Neural progenitor cell (in vitro differentiated cells): ENCODE measurements around the gene ALPL. TPM values are rescaled to one million over a fixed set of nuclear protein-coding genes. Genes with fewer than 3 reads are reported as not detected.
A peak's percentile ranks its signal among the peaks of the same experiment; 100 is the strongest.
"Not testable (repeated sequence)": the region's sequence is repeated elsewhere in the genome, so short reads cannot be mapped to it uniquely, and the experiment has no call there.

Experiments used
- DNase-seq: peaks from one replicate; pipeline ENCODE4 v3.0.0-alpha.2; 2016; ENCODE audit warnings: low spot score
- H2AFZ ChIP-seq: fragments of 200-600 bp; sonication (generic); replicated peaks from 2 replicates; pipeline ENCODE4 v1.6.1; 2016; ENCODE audit warnings: antibody characterized with exemption
- H3F3A ChIP-seq: fragments of 200-600 bp; sonication (generic); 2 replicates; pipeline ENCODE4 v1.6.1; 2016; ENCODE audit warnings: antibody characterized with exemption, low read depth
- H3K27ac ChIP-seq: fragments of 200-600 bp; sonication (generic); 2 replicates; pipeline ENCODE4 v1.5.1; 2016; ENCODE audit warnings: mild to moderate bottlenecking
- H3K27me3 ChIP-seq: fragments of 200-600 bp; sonication (generic); 2 replicates; pipeline ENCODE4 v1.6.1; 2016; ENCODE audit warnings: mild to moderate bottlenecking, moderate library complexity
- H3K36me3 ChIP-seq: fragments of 200-600 bp; sonication (generic); 2 replicates; pipeline ENCODE4 v1.5.1; 2016
- H3K4me1 ChIP-seq: fragments of 200-600 bp; sonication (generic); 2 replicates; pipeline ENCODE4 v1.6.1; 2016; ENCODE audit warnings: mixed run types
- H3K4me2 ChIP-seq: fragments of 200-600 bp; sonication (generic); 2 replicates; pipeline ENCODE4 v1.6.1; 2016
- H3K4me3 ChIP-seq: fragments of 200-600 bp; sonication (generic); 2 replicates; pipeline ENCODE4 v1.5.1; 2016
- H3K79me2 ChIP-seq: fragments of 200-600 bp; sonication (generic); 2 replicates; pipeline ENCODE4 v1.6.1; 2016; ENCODE audit warnings: low read depth
- H3K9ac ChIP-seq: fragments of 200-600 bp; sonication (generic); 2 replicates; pipeline ENCODE4 v1.6.1; 2016
- H3K9me3 ChIP-seq: fragments of 200-600 bp; sonication (generic); 2 replicates; pipeline ENCODE4 v1.5.1; 2016; ENCODE audit warnings: low read depth
- H4K20me1 ChIP-seq: fragments of 200-600 bp; sonication (generic); 2 replicates; pipeline ENCODE4 v1.6.1; 2016; ENCODE audit warnings: low read depth
- H3K27ac Mint-ChIP-seq: 3 replicates; pipeline ENCODE4 v1.8.0; 2021; ENCODE audit warnings: mixed read lengths
- H3K27me3 Mint-ChIP-seq: 2 replicates; pipeline ENCODE4 v1.8.0; 2022; ENCODE audit warnings: low read depth, mild to moderate bottlenecking, inconsistent platforms, moderate library complexity, mixed read lengths; ENCODE audit not compliant: insufficient read depth
- H3K36me3 Mint-ChIP-seq: 3 replicates; pipeline ENCODE4 v1.8.0; 2021; ENCODE audit warnings: mixed read lengths
- H3K4me1 Mint-ChIP-seq: 3 replicates; pipeline ENCODE4 v1.8.0; 2021; ENCODE audit warnings: mixed read lengths
- H3K4me3 Mint-ChIP-seq: 3 replicates; pipeline ENCODE4 v1.8.0; 2021; ENCODE audit warnings: mild to moderate bottlenecking, moderate library complexity, mixed read lengths
- H3K9me3 Mint-ChIP-seq: 3 replicates; pipeline ENCODE4 v1.8.0; 2020; ENCODE audit warnings: mixed read lengths
- EZH2 ChIP-seq: fragments of 200-600 bp; sonication (generic); IDR thresholded peaks from 2 replicates; pipeline ENCODE4 v1.6.1; 2017; ENCODE audit warnings: antibody characterized with exemption, mild to moderate bottlenecking, moderate library complexity
- EZH2phosphoT487 ChIP-seq: fragments of 200-600 bp; sonication (generic); IDR thresholded peaks from 2 replicates; pipeline ENCODE4 v1.6.1; 2017; ENCODE audit warnings: antibody characterized with exemption
- total RNA-seq: library from RNA; depleted of rRNA; stranded (reverse); fragments of >200 nt; gene quantifications from 2 replicates; pipeline ENCODE4 v1.2.3, GENCODE V29; 2015; ENCODE audit warnings: low replicate concordance
- TF ChIP-seq, protein P1 (sequence below): fragments of 200-600 bp; sonication (generic); IDR thresholded peaks from 2 replicates; pipeline ENCODE4 v1.5.1; 2017; ENCODE audit warnings: antibody characterized with exemption, mild to moderate bottlenecking

Gene ALPL
- 51.3 and 114 TPM in 2 replicates for total RNA-seq

DNA sequence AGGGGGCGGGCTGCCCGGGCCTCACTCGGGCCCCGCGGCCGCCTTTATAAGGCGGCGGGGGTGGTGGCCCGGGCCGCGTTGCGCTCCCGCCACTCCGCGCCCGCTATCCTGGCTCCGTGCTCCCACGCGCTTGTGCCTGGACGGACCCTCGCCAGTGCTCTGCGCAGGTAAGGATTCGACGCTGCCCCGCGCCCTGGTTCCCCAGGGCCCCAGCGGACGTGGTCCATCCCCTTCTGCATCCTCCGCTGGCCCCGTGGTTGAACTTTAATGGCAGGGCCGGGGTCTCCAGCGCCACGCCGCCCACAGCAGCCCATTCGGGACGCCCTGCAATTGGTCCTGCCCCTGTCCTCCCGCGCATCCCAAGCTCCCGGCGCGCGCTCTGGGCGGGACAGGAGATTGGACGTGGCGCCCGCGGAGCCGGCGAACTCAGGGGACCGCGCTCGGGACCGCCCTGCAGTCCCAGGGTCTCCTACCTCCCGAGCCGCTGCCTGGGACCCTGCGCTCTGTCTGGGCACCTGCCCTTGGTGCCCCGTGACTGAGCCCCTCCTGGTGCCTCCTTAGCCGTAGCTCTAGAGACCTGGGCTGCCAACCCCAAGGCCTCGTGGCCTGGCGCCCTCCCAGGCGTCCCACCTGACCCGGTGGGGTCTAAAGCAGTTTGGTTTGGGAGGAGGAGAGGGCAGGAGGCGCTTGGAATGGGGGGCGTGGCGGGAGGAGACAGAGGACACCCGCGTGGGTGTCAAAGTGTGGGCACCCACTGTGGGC is at the start of gene ALPL:
Gene ALPL (plus strand): TSS at position 73 of the 762 bp plus-strand sequence. CDS start 44,659 bp downstream, outside the sequence.
- peak within 1 kb of the TSS; percentile 73 for H3K4me3 ChIP-seq
- no peaks in the 10 kb centered on the region for H3K9me3 ChIP-seq
- H3K79me2 ChIP-seq = peaks cover 50% of the 10 kb centered on the region
- H3K4me3 Mint-ChIP-seq = peak within 1 kb of the TSS; percentile 85
- no peaks in the 10 kb centered on the region for H3K9me3 Mint-ChIP-seq
- H3K27ac ChIP-seq = peak within 1 kb of the TSS; percentile 66
- H3K27me3 Mint-ChIP-seq = peaks cover 25% of the 10 kb centered on the region
- H3K4me2 ChIP-seq = peak within 1 kb of the TSS; percentile 88
- H3K4me1 ChIP-seq = peaks cover 23% of the 10 kb centered on the region
- no peak within 1 kb of the TSS for H3K9ac ChIP-seq
- peaks cover 13% of the 10 kb centered on the region for H3K27me3 ChIP-seq
- peak within 1 kb of the TSS; percentile 62 for H3K27ac Mint-ChIP-seq
- TF ChIP-seq EZH2phosphoT487 = no peak
- TF ChIP-seq EZH2 = no peak
- TF ChIP-seq, protein P1, sequence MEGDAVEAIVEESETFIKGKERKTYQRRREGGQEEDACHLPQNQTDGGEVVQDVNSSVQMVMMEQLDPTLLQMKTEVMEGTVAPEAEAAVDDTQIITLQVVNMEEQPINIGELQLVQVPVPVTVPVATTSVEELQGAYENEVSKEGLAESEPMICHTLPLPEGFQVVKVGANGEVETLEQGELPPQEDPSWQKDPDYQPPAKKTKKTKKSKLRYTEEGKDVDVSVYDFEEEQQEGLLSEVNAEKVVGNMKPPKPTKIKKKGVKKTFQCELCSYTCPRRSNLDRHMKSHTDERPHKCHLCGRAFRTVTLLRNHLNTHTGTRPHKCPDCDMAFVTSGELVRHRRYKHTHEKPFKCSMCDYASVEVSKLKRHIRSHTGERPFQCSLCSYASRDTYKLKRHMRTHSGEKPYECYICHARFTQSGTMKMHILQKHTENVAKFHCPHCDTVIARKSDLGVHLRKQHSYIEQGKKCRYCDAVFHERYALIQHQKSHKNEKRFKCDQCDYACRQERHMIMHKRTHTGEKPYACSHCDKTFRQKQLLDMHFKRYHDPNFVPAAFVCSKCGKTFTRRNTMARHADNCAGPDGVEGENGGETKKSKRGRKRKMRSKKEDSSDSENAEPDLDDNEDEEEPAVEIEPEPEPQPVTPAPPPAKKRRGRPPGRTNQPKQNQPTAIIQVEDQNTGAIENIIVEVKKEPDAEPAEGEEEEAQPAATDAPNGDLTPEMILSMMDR = no peak
- no peaks in the 10 kb centered on the region for H3K36me3 ChIP-seq
- no peaks in the 10 kb centered on the region for H3K36me3 Mint-ChIP-seq
- peaks cover 19% of the 10 kb centered on the region for H3F3A ChIP-seq
- peak within 1 kb of the TSS; percentile 86 for H2AFZ ChIP-seq
- H3K4me1 Mint-ChIP-seq = peaks cover 43% of the 10 kb centered on the region
- peaks cover 40% of the 10 kb centered on the region for H4K20me1 ChIP-seq
- peak; percentile 76 for DNase-seq

DNA sequence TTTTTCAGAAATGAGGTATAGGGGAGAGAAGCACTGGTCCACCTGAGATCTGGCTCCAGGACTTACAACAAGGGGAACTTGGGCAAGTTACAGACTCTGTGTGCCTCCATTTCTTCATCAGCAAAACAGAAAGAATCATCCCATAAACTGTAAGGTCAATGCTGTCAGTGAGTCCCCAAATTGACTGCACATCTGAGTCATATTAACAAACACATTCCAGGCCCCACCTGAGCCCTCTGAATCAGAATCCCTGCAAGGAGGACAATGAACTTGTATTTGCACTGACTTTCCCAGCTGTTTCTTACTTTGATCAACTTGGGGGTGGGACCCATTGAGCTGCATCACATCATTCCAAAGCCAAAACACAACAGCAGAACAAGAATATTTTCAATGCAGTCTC is 44.1 kb upstream of the ALPL start:
- not testable (repeated sequence) for H3K4me1 ChIP-seq, H3K9me3 Mint-ChIP-seq, H3K9ac ChIP-seq, H3K27ac ChIP-seq, H3K9me3 ChIP-seq, H3K4me1 Mint-ChIP-seq, DNase-seq, H3K27me3 ChIP-seq, H3K27ac Mint-ChIP-seq, H4K20me1 ChIP-seq, H3K4me3 Mint-ChIP-seq, H3K27me3 Mint-ChIP-seq, H3K79me2 ChIP-seq, H3K36me3 ChIP-seq, H3K4me2 ChIP-seq, H3F3A ChIP-seq, H3K4me3 ChIP-seq, H2AFZ ChIP-seq, H3K36me3 Mint-ChIP-seq

DNA sequence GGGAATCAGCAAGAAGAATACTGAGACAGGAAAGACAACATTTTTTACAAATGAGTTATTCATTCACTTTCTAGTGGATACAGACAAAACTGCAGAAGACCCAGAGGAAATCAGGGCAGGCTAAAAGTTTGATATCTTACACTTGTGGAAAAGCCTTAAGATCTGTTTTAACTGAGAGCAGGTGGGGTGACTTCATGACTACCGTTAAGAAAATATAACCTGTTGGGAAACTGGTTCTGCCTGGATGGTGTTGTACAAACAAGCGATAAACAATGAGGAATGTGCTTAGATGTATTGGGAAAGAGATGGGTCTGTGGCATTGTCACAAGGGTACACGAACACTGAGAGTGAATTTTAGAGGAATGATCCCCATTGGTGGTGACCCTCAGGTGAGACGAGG is 41.3 kb upstream of the ALPL start:
- peaks cover 11% of the 10 kb centered on the region for H3K36me3 Mint-ChIP-seq
- H3K36me3 ChIP-seq, H3K4me1 ChIP-seq, H3K27ac Mint-ChIP-seq, H3K4me3 ChIP-seq, H3K9me3 Mint-ChIP-seq, H3K27me3 Mint-ChIP-seq, H3K27ac ChIP-seq, H3K79me2 ChIP-seq, H3K9me3 ChIP-seq, DNase-seq, H3F3A ChIP-seq, H3K4me2 ChIP-seq, H3K9ac ChIP-seq, H2AFZ ChIP-seq, H3K27me3 ChIP-seq, H3K4me1 Mint-ChIP-seq, H3K4me3 Mint-ChIP-seq, H4K20me1 ChIP-seq: not testable (repeated sequence)

DNA sequence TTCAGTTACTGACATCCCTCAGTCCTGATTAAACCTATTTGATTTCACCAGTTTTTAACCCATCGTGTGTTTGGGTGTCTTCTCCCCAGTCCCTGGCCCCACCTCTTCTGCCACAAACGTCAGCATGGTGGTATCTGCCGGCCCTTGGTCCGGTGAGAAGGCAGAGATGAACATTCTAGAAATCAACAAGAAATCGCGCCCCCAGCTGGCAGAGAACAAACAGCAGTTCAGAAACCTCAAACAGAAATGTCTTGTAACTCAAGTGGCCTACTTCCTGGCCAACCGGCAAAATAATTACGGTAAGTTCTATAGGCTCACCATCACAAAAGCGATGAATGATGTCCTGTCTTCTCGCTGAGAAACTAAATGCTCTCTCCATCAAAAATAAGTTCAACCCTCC is 40.6 kb upstream of the ALPL start:
- peaks cover 11% of the 10 kb centered on the region for H3K36me3 Mint-ChIP-seq
- Histone ChIP-seq H3K27ac (no peak overlapping the region), H4K20me1 (no peaks in the 10 kb centered on the region), H3K27me3 (no peaks in the 10 kb centered on the region), H3K9me3 (no peaks in the 10 kb centered on the region), H3K4me1 (no peaks in the 10 kb centered on the region), H3K4me2 (no peak overlapping the region), H3F3A (no peaks in the 10 kb centered on the region), H3K4me3 (no peak overlapping the region), H2AFZ (no peak overlapping the region), H3K36me3 (no peaks in the 10 kb centered on the region), H3K9ac (no peak overlapping the region), H3K79me2 (no peaks in the 10 kb centered on the region)
- no peaks in the 10 kb centered on the region for H3K9me3 Mint-ChIP-seq
- TF ChIP-seq, protein P1 = peak; percentile 64
- TF ChIP-seq EZH2phosphoT487 = no peak
- H3K27ac Mint-ChIP-seq = no peak overlapping the region
- no peaks in the 10 kb centered on the region for H3K27me3 Mint-ChIP-seq
- H3K4me1 Mint-ChIP-seq = no peaks in the 10 kb centered on the region
- H3K4me3 Mint-ChIP-seq = no peak overlapping the region
- DNase-seq = peak; percentile 59
